GM12872 (cell line): ENCODE results near the gene ZNF556.

Source experiments
- TF ChIP-seq, protein P1 (sequence below): IDR thresholded peaks from 3 replicates; pipeline ENCODE4 v1.5.1; 2011; ENCODE audit warnings: low read depth, mild to moderate bottlenecking, low read length, moderate library complexity; ENCODE audit not compliant: insufficient read depth

The ZNF556 gene

DNA sequence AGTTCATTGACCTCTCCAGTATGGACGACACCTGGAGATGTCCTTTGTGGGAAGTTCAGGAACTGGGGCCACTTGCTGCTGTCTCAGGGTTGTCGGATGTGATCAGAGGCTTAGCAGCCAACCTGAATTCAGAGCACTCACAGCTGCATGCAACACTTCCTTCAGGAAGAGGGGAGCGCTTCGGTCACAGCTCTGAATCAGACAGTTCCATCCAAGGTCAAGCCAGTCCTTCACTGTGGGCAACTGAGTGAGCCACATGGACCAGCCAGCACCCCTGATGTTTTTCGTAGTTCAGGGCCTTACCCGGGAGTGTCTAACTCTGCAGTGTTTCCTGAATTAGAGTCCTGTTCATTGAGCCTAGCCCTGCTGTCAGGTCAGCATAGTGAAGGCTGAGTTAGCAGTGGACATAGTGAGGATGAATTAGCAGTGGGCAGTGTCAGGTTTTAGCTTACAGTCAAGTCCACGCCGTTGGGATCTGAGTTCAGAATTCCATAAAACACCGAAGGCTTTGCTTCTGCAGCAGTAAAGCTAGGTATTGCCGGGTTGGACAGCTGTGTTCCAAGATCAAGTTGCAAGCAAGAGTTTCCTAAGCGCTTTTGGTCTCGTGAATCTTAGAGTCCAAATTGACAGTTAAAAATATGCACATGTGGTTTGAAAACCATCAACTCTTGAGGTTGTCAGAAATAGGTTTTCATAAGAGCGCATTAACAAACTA, 20.8 kb upstream of the ZNF556 start:
- TF ChIP-seq, protein P1, sequence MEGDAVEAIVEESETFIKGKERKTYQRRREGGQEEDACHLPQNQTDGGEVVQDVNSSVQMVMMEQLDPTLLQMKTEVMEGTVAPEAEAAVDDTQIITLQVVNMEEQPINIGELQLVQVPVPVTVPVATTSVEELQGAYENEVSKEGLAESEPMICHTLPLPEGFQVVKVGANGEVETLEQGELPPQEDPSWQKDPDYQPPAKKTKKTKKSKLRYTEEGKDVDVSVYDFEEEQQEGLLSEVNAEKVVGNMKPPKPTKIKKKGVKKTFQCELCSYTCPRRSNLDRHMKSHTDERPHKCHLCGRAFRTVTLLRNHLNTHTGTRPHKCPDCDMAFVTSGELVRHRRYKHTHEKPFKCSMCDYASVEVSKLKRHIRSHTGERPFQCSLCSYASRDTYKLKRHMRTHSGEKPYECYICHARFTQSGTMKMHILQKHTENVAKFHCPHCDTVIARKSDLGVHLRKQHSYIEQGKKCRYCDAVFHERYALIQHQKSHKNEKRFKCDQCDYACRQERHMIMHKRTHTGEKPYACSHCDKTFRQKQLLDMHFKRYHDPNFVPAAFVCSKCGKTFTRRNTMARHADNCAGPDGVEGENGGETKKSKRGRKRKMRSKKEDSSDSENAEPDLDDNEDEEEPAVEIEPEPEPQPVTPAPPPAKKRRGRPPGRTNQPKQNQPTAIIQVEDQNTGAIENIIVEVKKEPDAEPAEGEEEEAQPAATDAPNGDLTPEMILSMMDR: no peak

- TF ChIP-seq, protein P1: no peak
Measured at GRCh38 chr19:2847507-2847906, 19.6 kb upstream of the ZNF556 start.

DNA sequence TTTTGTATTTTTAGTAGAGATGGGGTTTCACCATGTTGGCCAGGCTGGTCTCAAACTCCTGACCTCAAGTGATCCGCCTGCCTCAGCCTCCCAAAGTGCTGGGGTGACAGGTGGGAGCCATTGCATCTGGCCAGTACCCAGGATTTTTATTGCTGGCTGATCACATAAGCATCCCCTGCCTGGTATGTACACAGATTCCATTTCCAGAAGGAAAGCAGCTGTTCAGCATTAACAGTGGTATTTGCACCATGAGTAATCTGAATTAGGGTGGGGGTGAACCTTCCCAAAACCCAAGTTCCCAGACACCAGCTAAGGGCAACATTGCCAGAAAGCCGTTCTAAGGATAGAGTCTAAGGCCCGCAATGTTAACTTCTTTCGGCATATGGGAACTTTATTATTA, 18.5 kb upstream of the ZNF556 start:
- TF ChIP-seq, protein P1: no peak

GRCh38 chr19:2850256-2850925, 16.7 kb upstream of the ZNF556 start:
- TF ChIP-seq, protein P1: no peak

DNA sequence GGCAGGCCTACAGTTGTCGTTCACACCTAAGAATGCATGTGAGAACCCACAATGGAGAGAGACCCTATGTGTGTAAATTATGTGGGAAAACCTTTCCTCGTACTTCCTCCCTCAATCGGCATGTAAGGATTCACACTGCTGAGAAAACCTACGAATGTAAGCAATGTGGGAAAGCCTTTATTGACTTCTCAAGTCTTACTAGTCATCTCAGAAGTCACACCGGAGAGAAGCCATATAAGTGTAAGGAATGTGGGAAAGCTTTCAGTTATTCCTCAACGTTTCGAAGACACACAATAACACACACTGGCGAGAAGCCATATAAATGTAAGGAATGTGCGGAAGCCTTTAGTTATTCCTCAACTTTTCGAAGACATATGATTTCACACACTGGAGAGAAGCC, 14.5 kb upstream of the ZNF556 start:
- TF ChIP-seq, protein P1: no peak

DNA sequence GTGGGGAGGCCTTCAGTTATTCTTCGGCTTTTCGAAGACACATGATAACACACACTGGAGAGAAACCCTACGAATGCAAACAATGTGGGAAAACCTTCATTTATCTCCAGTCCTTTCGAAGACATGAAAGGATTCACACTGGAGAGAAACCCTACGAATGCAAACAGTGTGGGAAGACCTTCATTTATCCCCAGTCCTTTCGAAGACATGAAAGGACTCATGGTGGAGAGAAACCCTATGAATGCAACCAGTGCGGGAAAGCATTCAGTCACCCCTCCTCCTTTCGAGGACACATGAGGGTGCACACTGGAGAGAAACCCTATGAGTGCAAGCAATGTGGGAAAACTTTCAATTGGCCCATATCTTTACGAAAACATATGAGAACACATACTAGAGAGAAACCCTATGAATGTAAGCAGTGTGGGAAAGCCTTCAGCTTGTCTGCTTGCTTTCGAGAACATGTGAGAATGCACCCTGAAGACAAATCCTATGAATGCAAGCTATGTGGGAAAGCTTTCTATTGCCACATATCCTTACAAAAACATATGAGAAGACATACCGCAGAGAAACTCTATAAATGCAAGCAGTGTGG, 14.0 kb upstream of the ZNF556 start:
- TF ChIP-seq, protein P1: no peak

GRCh38 chr19:2854849-2855248, 12.3 kb upstream of the ZNF556 start:
- TF ChIP-seq, protein P1: no peak
